ENCODE data around the gene WFS1. TPM values are rescaled to one million over a fixed set of nuclear protein-coding genes. Genes with fewer than 3 reads are reported as not detected.

The WFS1 gene
- total RNA-seq, 1 experiment from 2014 or later = 7.1 TPM

DNA sequence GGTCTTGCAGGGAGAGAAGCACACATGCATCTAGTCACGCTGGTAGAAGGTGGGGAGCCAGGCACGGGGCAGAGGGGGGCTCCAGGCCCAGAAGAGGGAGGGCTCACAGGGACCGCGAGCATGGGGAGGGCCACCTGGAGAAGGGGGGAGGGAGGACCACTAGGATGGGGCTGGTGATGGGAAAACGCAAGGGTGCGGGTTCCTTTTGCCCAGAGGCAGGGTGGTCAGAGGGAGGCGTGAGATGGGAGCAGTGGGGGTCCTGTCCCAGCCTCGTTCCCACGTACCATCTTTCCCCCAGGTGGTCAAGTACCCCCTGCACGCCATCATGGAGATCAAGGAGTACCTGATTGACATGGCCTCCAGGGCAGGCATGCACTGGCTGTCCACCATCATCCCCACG is 30.7 kb downstream of the WFS1 start:
- Histone ChIP-seq H3K27me3 (no peaks in the 10 kb centered on the region), H3K36me3 (no peaks in the 10 kb centered on the region), H3K4me3 (no peak overlapping the region), H3K9me3 (no peaks in the 10 kb centered on the region)
- no peak for DNase-seq

DNA sequence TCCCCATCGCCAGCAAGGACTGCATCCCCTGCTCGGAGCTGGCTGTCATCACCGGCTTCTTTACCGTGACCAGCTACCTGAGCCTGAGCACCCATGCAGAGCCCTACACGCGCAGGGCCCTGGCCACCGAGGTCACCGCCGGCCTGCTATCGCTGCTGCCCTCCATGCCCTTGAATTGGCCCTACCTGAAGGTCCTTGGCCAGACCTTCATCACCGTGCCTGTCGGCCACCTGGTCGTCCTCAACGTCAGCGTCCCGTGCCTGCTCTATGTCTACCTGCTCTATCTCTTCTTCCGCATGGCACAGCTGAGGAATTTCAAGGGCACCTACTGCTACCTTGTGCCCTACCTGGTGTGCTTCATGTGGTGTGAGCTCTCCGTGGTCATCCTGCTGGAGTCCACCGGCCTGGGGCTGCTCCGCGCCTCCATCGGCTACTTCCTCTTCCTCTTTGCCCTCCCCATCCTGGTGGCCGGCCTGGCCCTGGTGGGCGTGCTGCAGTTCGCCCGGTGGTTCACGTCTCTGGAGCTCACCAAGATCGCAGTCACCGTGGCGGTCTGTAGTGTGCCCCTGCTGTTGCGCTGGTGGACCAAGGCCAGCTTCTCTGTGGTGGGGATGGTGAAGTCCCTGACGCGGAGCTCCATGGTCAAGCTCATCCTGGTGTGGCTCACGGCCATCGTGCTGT is 31.5 kb downstream of the WFS1 start:
- no peaks in the 10 kb centered on the region for H3K36me3 ChIP-seq
- H3K4me3 ChIP-seq = no peak overlapping the region
- no peak for DNase-seq

DNA sequence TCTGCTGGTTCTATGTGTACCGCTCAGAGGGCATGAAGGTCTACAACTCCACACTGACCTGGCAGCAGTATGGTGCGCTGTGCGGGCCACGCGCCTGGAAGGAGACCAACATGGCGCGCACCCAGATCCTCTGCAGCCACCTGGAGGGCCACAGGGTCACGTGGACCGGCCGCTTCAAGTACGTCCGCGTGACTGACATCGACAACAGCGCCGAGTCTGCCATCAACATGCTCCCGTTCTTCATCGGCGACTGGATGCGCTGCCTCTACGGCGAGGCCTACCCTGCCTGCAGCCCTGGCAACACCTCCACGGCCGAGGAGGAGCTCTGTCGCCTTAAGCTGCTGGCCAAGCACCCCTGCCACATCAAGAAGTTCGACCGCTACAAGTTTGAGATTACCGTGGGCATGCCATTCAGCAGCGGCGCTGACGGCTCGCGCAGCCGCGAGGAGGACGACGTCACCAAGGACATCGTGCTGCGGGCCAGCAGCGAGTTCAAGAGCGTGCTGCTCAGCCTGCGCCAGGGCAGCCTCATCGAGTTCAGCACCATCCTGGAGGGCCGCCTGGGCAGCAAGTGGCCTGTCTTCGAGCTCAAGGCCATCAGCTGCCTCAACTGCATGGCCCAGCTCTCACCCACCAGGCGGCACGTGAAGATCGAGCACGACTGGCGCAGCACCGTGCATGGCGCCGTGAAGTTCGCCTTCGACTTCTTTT is 32.2 kb downstream of the WFS1 start:
- no peak for DNase-seq

More for the DNA sequence above, 31.5 kb downstream of the WFS1 start:
- no peaks in the 10 kb centered on the region for H3K9me3 ChIP-seq
- H3K27me3 ChIP-seq = no peaks in the 10 kb centered on the region

DNA sequence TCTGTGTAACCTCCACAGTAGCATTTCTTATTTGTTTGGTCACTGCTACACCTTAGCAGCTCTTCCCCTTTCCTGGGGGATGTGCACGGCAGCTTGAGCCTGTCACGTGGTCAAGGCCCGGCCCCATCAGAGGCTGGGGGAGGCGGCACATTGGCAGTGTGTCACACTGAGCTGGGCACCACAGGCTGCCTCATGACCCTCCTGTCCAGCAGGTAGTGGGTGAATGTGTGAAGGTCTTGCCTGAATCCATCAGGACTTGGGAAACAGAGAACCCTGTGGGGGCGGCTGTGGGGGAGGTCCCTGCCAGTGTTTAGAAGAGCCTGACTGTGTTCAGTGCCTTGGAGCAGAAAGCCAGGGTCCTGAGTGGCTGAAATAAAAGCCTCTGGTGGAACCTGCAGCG is 33.2 kb downstream of the WFS1 start:
- Histone ChIP-seq H3K4me3 (no peak overlapping the region), H3K27me3 (no peaks in the 10 kb centered on the region), H3K9me3 (no peaks in the 10 kb centered on the region), H3K36me3 (no peaks in the 10 kb centered on the region)
- DNase-seq = no peak

More for the DNA sequence above, 32.2 kb downstream of the WFS1 start:
- no peaks in the 10 kb centered on the region for H3K36me3 ChIP-seq
- no peaks in the 10 kb centered on the region for H3K27me3 ChIP-seq
- no peak overlapping the region for H3K4me3 ChIP-seq
- H3K9me3 ChIP-seq = no peaks in the 10 kb centered on the region

DNA sequence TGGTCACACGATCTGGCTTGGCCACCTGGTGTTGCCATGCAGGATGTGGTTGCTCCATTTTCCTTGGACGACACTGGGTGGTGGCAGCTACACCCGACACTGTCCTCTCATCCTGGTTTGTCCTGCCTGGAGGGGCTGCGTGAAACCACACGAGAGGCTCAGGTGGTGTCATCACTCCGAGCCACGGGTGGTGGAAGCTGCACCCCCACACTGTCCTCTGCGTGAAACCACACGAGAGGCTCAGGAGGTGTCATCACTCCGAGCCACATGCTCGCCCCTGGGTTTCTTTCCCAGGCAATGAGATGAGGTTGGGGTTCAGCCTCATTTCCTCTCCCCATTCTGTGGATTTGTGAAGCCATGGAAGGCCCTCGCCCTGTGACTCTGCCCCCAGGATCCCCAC is 34.3 kb downstream of the WFS1 start:
- DNase-seq = no peak
- Histone ChIP-seq H3K36me3 (no peaks in the 10 kb centered on the region), H3K4me3 (no peak overlapping the region), H3K27me3 (peaks cover 9% of the 10 kb centered on the region), H3K9me3 (no peaks in the 10 kb centered on the region)

DNA sequence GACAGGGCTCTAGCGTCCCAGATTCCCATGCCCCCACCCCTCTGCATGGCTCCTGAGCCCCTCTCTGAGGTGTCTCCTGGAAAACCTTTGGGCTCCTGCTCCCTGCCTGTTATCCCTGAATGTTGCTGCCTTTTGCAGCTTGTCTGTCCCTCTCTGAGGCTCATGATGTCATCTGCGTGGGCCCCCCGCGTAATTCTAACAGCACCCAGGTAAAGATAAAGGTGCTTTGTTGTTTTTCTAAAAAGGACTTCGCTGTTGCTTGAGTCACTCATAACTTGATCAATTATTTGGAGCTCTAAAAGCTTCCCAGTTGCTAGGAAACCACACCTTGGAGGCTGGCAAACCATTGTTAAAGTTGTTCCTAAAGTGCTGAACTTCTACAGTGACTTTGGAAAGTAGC is 36.6 kb downstream of the WFS1 start:
- no peak for DNase-seq
- Histone ChIP-seq H3K9me3 (no peaks in the 10 kb centered on the region), H3K4me3 (no peak overlapping the region), H3K27me3 (peaks cover 17% of the 10 kb centered on the region), H3K36me3 (no peaks in the 10 kb centered on the region)

DNA sequence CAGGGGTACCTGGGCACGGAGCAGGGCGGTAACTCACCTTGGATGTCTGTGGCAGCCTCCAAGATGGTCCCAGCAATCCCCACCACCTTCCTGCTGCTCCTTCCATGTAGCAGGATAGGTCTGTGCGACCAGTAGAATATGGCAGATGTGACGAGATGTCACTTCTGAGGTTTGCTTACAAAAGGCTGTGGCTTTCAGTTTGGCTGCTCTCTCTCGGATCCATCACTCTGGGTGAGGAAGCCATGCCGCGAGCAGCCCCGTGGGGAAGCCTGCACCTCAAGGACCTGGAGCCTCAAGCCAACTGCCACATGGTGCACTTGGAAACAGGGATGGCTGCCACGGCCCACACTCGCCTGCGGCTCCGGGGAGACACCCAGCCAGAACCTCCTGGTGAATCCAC is 37.6 kb downstream of the WFS1 start:
- DNase-seq = no peak
- Histone ChIP-seq H3K27me3 (peaks cover 17% of the 10 kb centered on the region), H3K9me3 (no peaks in the 10 kb centered on the region), H3K36me3 (no peaks in the 10 kb centered on the region), H3K4me3 (no peak overlapping the region)

DNA sequence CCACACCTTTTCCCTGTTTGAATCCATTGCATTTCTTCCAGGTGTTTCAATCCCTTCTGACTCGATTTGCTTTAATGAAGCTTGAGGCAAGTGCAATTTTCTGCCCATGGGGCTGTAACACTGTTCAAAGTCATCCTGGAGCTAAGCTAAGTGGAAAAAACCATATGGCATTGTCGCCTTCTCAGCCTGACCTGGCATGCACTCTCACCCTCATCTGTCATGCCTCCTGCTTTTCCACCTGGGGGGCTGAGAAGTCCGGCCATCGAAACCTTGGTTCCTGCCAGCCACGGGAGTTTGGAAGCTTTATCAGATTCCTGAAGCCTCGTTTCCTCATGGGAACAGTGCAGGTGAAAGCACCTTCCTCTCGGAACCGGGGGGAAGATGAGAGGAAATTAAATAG is 38.2 kb downstream of the WFS1 start:
- Histone ChIP-seq H3K36me3 (no peaks in the 10 kb centered on the region), H3K9me3 (no peaks in the 10 kb centered on the region), H3K27me3 (peaks cover 17% of the 10 kb centered on the region), H3K4me3 (no peak overlapping the region)
- DNase-seq = no peak

DNA sequence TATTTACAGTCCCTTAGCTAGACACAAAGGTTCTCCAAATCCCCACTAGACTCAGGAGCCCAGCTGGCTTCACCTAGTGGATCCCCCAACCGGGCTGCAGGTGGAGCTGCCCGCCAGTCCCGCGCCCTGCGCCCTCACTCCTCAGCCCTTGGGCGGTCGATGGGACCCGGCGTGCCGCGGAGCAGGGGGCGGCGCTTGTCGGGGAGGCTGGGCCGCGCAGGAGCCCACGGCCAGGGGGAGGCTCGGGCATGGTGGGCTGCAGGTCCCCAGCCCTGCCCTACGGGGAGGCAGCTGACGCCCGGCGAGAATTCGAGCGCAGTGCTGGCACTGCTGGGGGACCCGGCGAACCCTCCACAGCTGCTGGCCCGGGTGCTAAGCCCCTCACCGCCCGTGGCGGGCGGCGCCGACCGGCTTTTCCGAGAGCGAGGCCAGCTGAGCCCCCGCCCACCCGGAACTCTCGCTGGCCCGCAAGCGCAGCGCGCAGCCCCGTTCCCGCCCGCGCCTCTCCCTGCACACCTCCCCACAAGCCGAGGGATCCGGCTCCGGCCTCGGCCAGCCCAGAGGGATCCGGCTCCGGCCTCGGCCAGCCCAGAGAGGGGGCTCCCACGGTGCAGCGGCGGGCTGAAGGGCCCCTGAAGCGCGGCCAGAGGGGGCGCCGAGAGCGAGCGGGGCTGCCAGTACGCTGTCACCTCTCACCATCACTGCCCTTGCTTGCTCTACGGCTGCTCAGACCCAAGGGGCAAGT is 39.4 kb downstream of the WFS1 start:
- Histone ChIP-seq H3K27me3 (peaks cover 17% of the 10 kb centered on the region), H3K36me3 (no peaks in the 10 kb centered on the region), H3K4me3 (no peak overlapping the region), H3K9me3 (no peaks in the 10 kb centered on the region)
- DNase-seq = no peak

DNA sequence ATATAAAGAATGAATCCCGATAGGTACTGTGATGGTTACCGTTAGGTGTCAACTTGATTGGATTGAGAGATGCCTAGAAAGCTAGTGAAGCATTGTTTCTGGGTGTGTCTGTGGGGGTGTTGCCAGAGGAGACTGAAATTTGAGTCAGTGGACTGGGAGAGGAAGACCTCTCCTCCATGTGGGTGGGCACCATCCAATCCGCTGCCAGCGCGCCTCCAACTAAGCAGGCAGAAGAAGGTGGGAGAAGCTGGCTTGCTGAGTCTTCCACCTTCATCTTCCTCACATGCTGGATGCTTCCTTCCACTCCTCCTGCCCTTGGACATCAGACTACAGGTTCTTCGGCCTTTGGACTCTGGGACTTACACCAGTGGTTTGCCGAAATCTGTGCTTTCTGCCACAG is 40.1 kb downstream of the WFS1 start:
- Histone ChIP-seq H3K27me3 (peaks cover 17% of the 10 kb centered on the region), H3K36me3 (no peaks in the 10 kb centered on the region), H3K4me3 (no peak overlapping the region), H3K9me3 (no peaks in the 10 kb centered on the region)
- no peak for DNase-seq

DNA sequence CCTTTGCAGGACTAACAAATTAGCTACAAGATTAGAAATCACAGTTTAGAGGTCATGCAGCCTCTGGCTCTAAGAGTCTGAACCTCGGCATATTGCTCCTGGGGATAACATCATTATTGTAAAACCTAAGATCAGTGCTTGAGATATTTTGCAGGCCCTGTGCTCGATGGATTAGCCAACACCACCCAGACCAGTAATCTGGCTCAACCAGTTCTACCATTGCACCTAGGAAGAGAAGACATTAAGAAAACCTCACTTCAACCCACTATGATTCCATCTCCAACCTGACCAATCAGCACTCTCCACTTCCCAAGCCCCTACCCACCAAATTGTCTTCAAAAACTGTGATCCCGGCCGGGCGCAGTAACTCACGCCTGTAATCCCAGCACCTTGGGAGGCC is 43.6 kb downstream of the WFS1 start:
- Histone ChIP-seq H3K9me3 (no peaks in the 10 kb centered on the region), H3K27me3 (peaks cover 16% of the 10 kb centered on the region), H3K36me3 (no peaks in the 10 kb centered on the region), H3K4me3 (no peak overlapping the region)
- no peak for DNase-seq

DNA sequence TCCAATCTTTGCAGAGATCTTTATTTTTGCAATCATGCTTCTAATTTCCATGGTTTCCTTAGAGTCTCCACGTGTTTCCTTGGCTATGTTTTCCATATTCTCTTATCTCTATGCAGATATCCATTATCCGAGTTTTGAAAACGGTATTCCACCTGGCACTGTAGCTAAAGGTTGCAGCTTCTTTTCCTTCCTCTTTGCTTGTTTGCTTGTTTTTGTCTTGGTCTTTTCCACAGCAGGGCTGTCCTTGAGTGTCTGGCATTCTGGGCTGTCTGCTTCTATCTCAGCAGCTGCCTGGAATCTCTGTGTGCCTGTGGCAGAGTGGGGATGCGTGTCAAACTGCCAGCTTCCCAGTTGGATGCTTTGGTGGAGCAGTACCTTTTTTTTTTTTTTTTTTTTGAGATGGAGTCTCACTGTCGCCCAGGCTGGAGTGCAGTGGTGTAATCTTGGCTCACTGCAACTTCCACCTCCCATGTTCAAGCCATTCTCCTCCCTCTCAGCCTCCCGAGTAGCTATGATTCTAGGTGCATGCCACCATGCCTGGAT is 46.9 kb downstream of the WFS1 start:
- DNase-seq = no peak
- Histone ChIP-seq H3K4me3 (no peak overlapping the region), H3K36me3 (no peaks in the 10 kb centered on the region), H3K27me3 (no peaks in the 10 kb centered on the region), H3K9me3 (no peaks in the 10 kb centered on the region)

DNA sequence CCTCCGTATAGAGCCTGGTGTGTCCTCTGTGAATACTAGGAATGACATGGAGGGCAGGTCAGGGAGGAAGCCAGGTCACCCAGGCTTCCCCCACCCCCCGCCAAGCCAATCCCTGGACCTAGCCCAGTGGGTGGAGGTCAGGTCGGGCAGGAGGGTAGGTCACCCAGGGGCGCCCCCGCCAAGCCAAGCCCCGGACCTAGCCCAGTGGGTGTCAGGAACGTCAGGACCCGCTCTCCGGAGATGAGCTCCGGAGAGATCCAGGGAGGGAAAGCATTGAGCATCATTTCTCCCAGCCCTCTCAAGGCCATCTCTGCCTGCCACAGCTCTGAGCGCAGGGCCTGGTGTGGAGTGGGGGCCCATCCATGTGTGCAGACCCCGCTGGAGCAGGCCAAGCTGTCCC is 48.6 kb downstream of the WFS1 start:
- no peak for DNase-seq
- Histone ChIP-seq H3K4me3 (no peak overlapping the region), H3K36me3 (no peaks in the 10 kb centered on the region), H3K9me3 (no peaks in the 10 kb centered on the region), H3K27me3 (no peaks in the 10 kb centered on the region)

DNA sequence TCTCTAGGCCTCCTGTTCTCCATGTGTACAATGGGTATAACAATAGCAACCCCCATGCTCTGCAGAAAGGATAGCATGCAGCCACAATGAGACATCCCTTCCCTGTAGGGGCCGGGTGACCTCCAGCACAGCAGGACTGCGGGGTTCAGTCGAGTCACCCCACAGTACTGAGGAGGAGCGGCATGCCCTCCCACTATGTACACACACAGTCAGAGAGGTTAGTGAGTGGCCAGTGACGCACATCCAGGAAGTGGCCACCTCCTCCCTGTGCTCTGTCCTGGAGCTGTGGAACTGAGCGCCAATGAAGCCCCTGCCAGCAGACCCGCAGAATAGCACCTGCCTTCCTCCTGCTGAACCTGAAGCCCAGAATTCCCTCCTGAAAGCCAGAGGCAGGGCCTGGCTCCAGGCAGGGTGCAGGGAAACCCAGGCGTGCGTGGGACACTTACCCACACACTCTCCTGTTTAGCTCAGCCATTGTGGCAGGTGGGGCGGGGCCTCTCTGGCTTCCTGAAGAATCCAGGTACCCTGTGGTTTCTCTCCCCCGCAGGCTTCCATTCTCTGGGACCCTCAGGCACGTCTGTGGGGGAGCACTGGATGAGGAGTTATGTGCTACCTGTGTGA is 50.0 kb downstream of the WFS1 start:
- no peaks in the 10 kb centered on the region for H3K27me3 ChIP-seq
- no peaks in the 10 kb centered on the region for H3K36me3 ChIP-seq
- no peak for DNase-seq
- H3K9me3 ChIP-seq = no peaks in the 10 kb centered on the region
- no peak overlapping the region for H3K4me3 ChIP-seq

DNA sequence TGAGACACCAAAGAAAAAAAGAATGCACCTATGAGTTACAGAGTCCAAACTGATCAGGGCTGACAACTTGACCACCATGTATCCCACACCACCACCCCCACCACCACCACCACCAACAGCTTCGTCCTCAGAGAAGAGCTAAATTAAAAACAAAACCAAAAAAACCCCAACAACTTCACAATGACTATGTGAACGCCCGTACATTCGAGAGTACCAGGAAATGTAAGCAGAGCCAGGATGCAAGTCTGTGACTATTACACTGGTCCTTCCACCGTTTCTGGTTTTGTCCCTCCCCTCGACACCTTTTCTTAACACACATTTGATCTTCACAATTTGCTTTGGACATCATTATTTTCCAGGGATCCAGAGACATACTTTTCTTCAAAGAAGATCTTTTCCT is 51.0 kb downstream of the WFS1 start:
- Histone ChIP-seq H3K4me3 (no peak overlapping the region), H3K9me3 (no peaks in the 10 kb centered on the region), H3K27me3 (no peaks in the 10 kb centered on the region), H3K36me3 (no peaks in the 10 kb centered on the region)
- DNase-seq = no peak

DNA sequence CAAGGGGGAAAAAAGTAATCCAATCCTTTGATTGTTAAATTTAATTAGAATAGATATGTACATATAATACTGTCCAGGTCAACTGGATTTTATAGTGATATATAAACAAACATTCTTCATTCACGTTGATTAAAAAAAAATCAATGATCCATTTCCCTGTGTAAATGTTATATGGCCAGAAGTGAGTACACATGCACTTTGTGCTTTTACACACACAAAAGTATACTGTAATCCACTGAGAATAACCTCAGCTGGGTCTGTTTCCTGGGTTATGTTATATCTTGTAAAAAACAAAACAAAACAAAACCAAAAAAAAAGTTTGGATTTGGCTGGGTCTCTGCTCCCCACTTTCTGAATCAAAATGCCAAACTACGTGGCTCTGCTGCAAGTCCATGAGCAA is 51.7 kb downstream of the WFS1 start:
- Histone ChIP-seq H3K27me3 (no peaks in the 10 kb centered on the region), H3K4me3 (no peak overlapping the region), H3K36me3 (no peaks in the 10 kb centered on the region), H3K9me3 (no peaks in the 10 kb centered on the region)
- DNase-seq = no peak
